Measurements from ENCODE around the gene LBHD2. TPM values are rescaled to one million over a fixed set of nuclear protein-coding genes. Genes with fewer than 3 reads are reported as not detected.

LBHD2 gene
- total RNA-seq, 4 donors from 2014 or later, result not detected

GRCh38 chr14:103064436-103064835 lies 19.6 kb upstream of the LBHD2 start:
- intact Hi-C loops (cut with DNase I), result no loop called here
- WGBS, 2 donors, result 89 to 92% methylated on average over 4 of the region's 4 CpGs

GRCh38 chr14:103064978-103065377 lies 19.0 kb upstream of the LBHD2 start:
- WGBS, 2 donors, result 66 to 77% methylated on average over 12 of the region's 12 CpGs
- Histone ChIP-seq H3K27me3 (no peaks in the 10 kb centered on the region), H3K27ac (peak overlapping the region in 1 of 3 donors; percentile 17), H3K4me3 (replicated peaks in 1 of 3) (no peak overlapping the region), H3K36me3 (no peaks in the 10 kb centered on the region), H3K4me1 (peaks cover 22 to 39% of the 10 kb centered on the region in 2 donors), H3K9me3 (no peaks in the 10 kb centered on the region)
- intact Hi-C loops (cut with DNase I), result no loop called here
- peak; percentile 61 to 68 for DNase-seq
- TF ChIP-seq CTCF (IDR thresholded peaks at IDR 0.05) (no peak), POLR2A (IDR thresholded peaks at IDR 0.05) (no peak)

More at GRCh38 chr14:103064436-103064835, 19.6 kb upstream of the LBHD2 start:
- Histone ChIP-seq H3K27me3 (no peaks in the 10 kb centered on the region), H3K4me1 (peaks cover 23 to 39% of the 10 kb centered on the region in 2 donors), H3K9me3 (no peaks in the 10 kb centered on the region), H3K27ac (peak overlapping the region in 1 of 3 donors; percentile 17), H3K4me3 (replicated peaks in 1 of 3) (no peak overlapping the region), H3K36me3 (no peaks in the 10 kb centered on the region)
- no peak for TF ChIP-seq POLR2A (IDR thresholded peaks at IDR 0.05)
- TF ChIP-seq CTCF (IDR thresholded peaks at IDR 0.05), result no peak
- DNase-seq, result no peak

GRCh38 chr14:103065861-103066260 lies 18.1 kb upstream of the LBHD2 start:
- H3K36me3 ChIP-seq, result no peaks in the 10 kb centered on the region
- intact Hi-C loops (cut with DNase I), result no loop called here
- no peak overlapping the region for H3K4me3 ChIP-seq (replicated peaks in 1 of 3)
- TF ChIP-seq POLR2A (IDR thresholded peaks at IDR 0.05), result no peak
- no peak for TF ChIP-seq CTCF (IDR thresholded peaks at IDR 0.05)
- H3K27ac ChIP-seq, result no peak overlapping the region
- H3K4me1 ChIP-seq, result peaks cover 22 to 39% of the 10 kb centered on the region in 2 donors
- H3K9me3 ChIP-seq, result no peaks in the 10 kb centered on the region
- H3K27me3 ChIP-seq, result no peaks in the 10 kb centered on the region
- DNase-seq, result no peak
- 86 to 93% methylated on average over 6 to 7 of the region's 7 CpGs for WGBS, 2 donors

GRCh38 chr14:103066399-103066798 lies 17.6 kb upstream of the LBHD2 start:
- intact Hi-C loops (cut with DNase I), result no loop called here
- no peak overlapping the region for H3K4me3 ChIP-seq (replicated peaks in 1 of 3)
- H3K36me3 ChIP-seq, result no peaks in the 10 kb centered on the region
- no peaks in the 10 kb centered on the region for H3K9me3 ChIP-seq
- H3K4me1 ChIP-seq, result peaks cover 22 to 45% of the 10 kb centered on the region in 2 donors
- H3K27ac ChIP-seq, result peak overlapping the region in 2 of 3 donors; percentile 48 to 52
- no peak for TF ChIP-seq CTCF (IDR thresholded peaks at IDR 0.05)
- no peak for TF ChIP-seq POLR2A (IDR thresholded peaks at IDR 0.05)
- DNase-seq, result peak in 1 of 2 donors; percentile 37
- WGBS, 2 donors, result 66 to 74% methylated on average over 9 of the region's 9 CpGs
- H3K27me3 ChIP-seq, result no peaks in the 10 kb centered on the region

GRCh38 chr14:103067231-103067954 lies 16.6 kb upstream of the LBHD2 start:
- 42 to 46% methylated on average over 8 of the region's 8 CpGs for WGBS, 2 donors
- no peak overlapping the region for H3K4me3 ChIP-seq (replicated peaks in 1 of 3)
- TF ChIP-seq CTCF (IDR thresholded peaks at IDR 0.05), result no peak
- TF ChIP-seq POLR2A (IDR thresholded peaks at IDR 0.05), result no peak
- H3K9me3 ChIP-seq, result no peaks in the 10 kb centered on the region
- peak; percentile 80 to 83 for DNase-seq
- intact Hi-C loops (cut with DNase I), result no loop called here
- no peaks in the 10 kb centered on the region for H3K36me3 ChIP-seq
- no peaks in the 10 kb centered on the region for H3K27me3 ChIP-seq
- H3K27ac ChIP-seq, result peak overlapping the region; percentile 16 to 56 (median 48)
- H3K4me1 ChIP-seq, result peaks cover 22 to 50% of the 10 kb centered on the region in 2 donors

All from thyroid gland (tissue), 4 donors.